A673 (cell line): ENCODE measurements around the gene MUS81. TPM values are rescaled to one million over a fixed set of nuclear protein-coding genes. Genes with fewer than 3 reads are reported as not detected.

Experiments
- BruUV-seq: library from RNA; stranded (reverse); fragments of 400-500 nt; replicated peaks from 2 replicates; lab custom pipeline; 2021; lab: Mats Ljungman, UMichigan
- CTCF ChIA-PET: fragments of 300-600 bp; sonication (Branson Sonifier 250); formaldehyde crosslinking; loops from one replicate; lab custom pipeline; 2022; ENCODE audit warnings: antibody characterized with exemption; lab: Charles Lee
- POLR2A ChIA-PET: fragments of 300-600 bp; sonication (Branson Sonifier 250); formaldehyde crosslinking; loops from one replicate; lab custom pipeline; 2022; ENCODE audit warnings: antibody characterized with exemption; ENCODE audit not compliant: low non-redundant PET; lab: Charles Lee
- DNase-seq: peaks from one replicate; pipeline ENCODE4 v3.0.0-alpha.2; 2015; ENCODE audit warnings: low spot score
- H3K27ac ChIP-seq: fragments of 200-600 bp; sonication (generic); 2 replicates; pipeline ENCODE4 v1.5.1; 2016; ENCODE audit warnings: mixed run types, low read depth, mild to moderate bottlenecking, mixed read lengths, antibody characterized with exemption, low read length; ENCODE audit not compliant: poor library complexity, severe bottlenecking
- H3K27me3 ChIP-seq: fragments of 200-600 bp; sonication (generic); replicated peaks from 2 replicates; pipeline ENCODE4 v1.6.1; 2017; ENCODE audit warnings: mixed run types, low read depth, mild to moderate bottlenecking, mixed read lengths, antibody characterized with exemption, low read length; ENCODE audit not compliant: insufficient read depth, poor library complexity
- H3K36me3 ChIP-seq: fragments of 200-600 bp; sonication (generic); 2 replicates; pipeline ENCODE4 v1.6.1; 2016; ENCODE audit warnings: mixed run types, mild to moderate bottlenecking, mixed read lengths, antibody characterized with exemption, low read length; ENCODE audit not compliant: insufficient read depth, poor library complexity, severe bottlenecking
- H3K4me1 ChIP-seq: fragments of 200-600 bp; sonication (generic); 2 replicates; pipeline ENCODE4 v1.6.1; 2017; ENCODE audit warnings: mixed run types, mild to moderate bottlenecking, mixed read lengths, antibody characterized with exemption, low read length; ENCODE audit not compliant: insufficient read depth, poor library complexity, severe bottlenecking
- H3K4me3 ChIP-seq: fragments of 200-600 bp; sonication (generic); 2 replicates; pipeline ENCODE4 v1.5.1; 2016; ENCODE audit warnings: low read depth, mixed run types, mild to moderate bottlenecking, mixed read lengths, low read length; ENCODE audit not compliant: poor library complexity, severe bottlenecking
- H3K9me3 ChIP-seq: fragments of 200-600 bp; sonication (generic); 2 replicates; pipeline ENCODE4 v1.6.1; 2016; ENCODE audit warnings: mixed run types, low read depth, mild to moderate bottlenecking, mixed read lengths, antibody characterized with exemption, low read length; ENCODE audit not compliant: poor library complexity, severe bottlenecking
- CTCF ChIP-seq: fragments of 300-800, 200-600 bp; sonication (generic); conservative IDR thresholded peaks from 2 replicates; pipeline ENCODE4 v1.5.1; 2017; ENCODE audit warnings: low read depth, mild to moderate bottlenecking, antibody characterized with exemption, low read length, moderate library complexity, mixed read lengths
- EZH2 ChIP-seq: fragments of 200-600 bp; sonication (generic); IDR thresholded peaks from 2 replicates; pipeline ENCODE4 v1.6.1; 2017; ENCODE audit warnings: borderline replicate concordance, low read depth, mild to moderate bottlenecking, mixed read lengths, antibody characterized with exemption, low read length; ENCODE audit not compliant: poor library complexity, severe bottlenecking
- intact Hi-C: fragments of 100-400 bp; cut with micrococcal nuclease; formaldehyde crosslinking; loops from one replicate; pipeline ENCODE4 v1.10.0; 2022; ENCODE audit not compliant: unreplicated experiment
- total RNA-seq: library from RNA; stranded (reverse); gene quantifications from 2 replicates; pipeline ENCODE4 v1.2.3, GENCODE V29; 2021

MUS81 gene
- total RNA-seq, 1 experiment from 2014 or later = 77.4 TPM

DNA sequence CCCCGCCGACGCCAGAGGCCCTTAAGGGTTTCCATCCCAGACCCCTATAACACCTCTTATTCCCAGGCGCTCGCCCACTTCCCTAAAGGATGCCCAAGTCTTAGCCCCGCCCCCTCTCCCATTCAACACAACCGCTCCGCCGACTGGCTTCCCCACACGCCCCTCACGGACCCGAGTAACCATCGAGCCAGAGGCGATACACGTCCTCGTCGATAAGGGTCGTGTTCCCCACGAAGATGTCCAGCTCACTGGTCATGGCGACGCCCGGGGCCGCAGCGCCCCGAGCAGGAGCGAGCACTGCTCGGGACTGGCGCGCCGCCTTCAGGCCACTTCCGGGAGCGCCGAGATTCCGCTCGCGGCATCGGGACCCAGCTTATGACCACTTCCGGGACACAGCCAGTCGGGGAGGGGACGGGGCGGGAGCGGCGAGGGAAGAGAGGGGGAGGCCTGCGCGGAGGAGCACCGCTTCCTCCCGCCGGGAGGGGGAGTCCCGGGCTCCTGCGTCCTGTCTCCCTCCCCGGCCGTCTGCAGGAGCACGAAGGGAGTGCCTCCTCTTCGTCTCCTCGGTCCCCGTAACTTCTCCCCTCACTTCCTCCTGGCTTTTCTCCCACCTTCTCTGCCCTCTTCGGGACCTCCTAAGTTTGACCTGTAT, 28.1 kb downstream of the MUS81 start, which contains the start of gene FIBP:
TSS of gene FIBP (minus strand) at position 309 of the 652 bp plus-strand sequence. CDS start at position 256, 53 bp downstream.
- BruUV-seq = no TSS peak

DNA sequence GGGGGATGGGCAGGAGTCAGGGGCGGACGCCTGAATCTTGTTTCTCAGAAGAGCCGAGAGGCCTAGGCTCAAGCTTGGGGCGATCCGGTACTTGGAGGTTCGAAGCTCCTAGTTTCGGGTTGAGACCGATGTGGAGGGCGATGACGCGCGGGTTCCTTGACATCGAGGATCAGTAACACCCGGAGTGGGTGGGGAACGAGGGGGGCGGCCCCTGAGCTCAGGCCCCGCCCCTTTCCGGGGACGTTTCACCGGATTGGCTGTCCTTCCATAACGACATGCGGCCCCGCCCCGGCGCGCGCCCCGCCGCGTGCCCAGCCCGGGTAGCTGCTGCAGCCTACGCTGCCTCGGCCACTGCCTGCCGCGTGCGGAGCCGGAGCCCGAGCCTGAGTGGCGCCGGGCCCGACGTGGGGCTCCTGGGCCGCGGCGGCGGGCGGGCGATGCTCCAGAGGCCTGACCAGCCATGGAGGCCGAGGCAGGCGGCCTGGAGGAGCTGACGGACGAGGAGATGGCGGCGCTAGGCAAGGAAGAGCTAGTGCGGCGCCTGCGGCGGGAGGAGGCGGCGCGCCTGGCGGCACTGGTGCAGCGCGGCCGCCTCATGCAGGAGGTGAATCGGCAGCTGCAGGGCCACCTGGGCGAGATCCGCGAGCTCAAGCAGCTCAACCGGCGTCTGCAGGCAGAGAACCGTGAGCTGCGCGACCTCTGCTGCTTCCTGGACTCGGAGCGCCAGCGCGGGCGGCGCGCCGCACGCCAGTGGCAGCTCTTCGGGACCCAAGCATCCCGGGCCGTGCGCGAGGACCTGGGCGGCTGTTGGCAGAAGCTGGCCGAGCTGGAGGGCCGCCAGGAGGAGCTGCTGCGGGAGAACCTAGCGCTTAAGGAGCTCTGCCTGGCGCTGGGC, 30.3 kb downstream of the MUS81 start, which contains the start of gene CCDC85B:
TSS of gene CCDC85B (plus strand) at position 350 of the 895 bp plus-strand sequence. CDS start at position 461, 111 bp downstream.
- Histone ChIP-seq H3K27ac (peak within 1 kb of the TSS; percentile 88), H3K27me3 (no peaks in the 10 kb centered on the region), H3K4me1 (peaks cover 45% of the 10 kb centered on the region), H3K36me3 (peaks cover 16% of the 10 kb centered on the region), H3K4me3 (peak within 1 kb of the TSS; percentile 87), H3K9me3 (no peaks in the 10 kb centered on the region)
- ChIA-PET CTCF (interaction anchor here (0.6 to 2.4 kb wide), 9 partner anchors 8 to 185 kb away, joined by 3 to 22 read pairs (median 4); partner anchors contain the start of genes EFEMP2 and MUS81), POLR2A (interaction anchor here (2.2 kb wide), 1 partner anchor 31 kb away, joined by 6 read pairs; the partner anchor contains the start of gene MUS81)
- intact Hi-C loops = no loop called here
- TF ChIP-seq EZH2 (no peak), CTCF (peak; percentile 33; the same call in 1 of the 2 replicates)
- BruUV-seq = no TSS peak
- DNase-seq = peak; percentile 98

More for the DNA sequence above, 28.1 kb downstream of the MUS81 start, which contains the start of gene FIBP:
- ChIA-PET POLR2A (interaction anchor here (0.5 to 0.7 kb wide), 6 partner anchors 10 to 1456 kb away, joined by 3 to 11 read pairs (median 6); no protein-coding TSS in a partner anchor), CTCF (interaction anchor here (0.5 to 2.4 kb wide), 39 partner anchors 10 to 1740 kb away, joined by 3 to 65 read pairs (median 5); partner anchors contain the start of genes DPF2, EFEMP2, FOSL1 and KAT5)
- H3K9me3 ChIP-seq = no peaks in the 10 kb centered on the region
- H3K4me3 ChIP-seq = peak within 1 kb of the TSS; percentile 72
- peak; percentile 97 for TF ChIP-seq CTCF
- TF ChIP-seq EZH2 = no peak
- H3K27ac ChIP-seq = peak within 1 kb of the TSS; percentile 85
- no peaks in the 10 kb centered on the region for H3K27me3 ChIP-seq
- H3K4me1 ChIP-seq = peaks cover 39% of the 10 kb centered on the region
- peaks cover 38% of the 10 kb centered on the region for H3K36me3 ChIP-seq
- intact Hi-C loops = loop anchor here (1.0 kb wide), 1 partner anchor 30 kb away; the partner anchor contains the start of gene CFL1
- peak; percentile 100 for DNase-seq
